Activated gamma-delta T cell treated with Interleukin-2 at 50 U/mL for 16 hours (primary cell): ENCODE measurements around the gene ZNF76.

Experiments
- DNase-seq: peaks from one replicate; pipeline ENCODE4 v3.0.0-alpha.2; 2020

ZNF76 gene

GRCh38 chr6:35341557-35341956 lies 82.0 kb downstream of the ZNF76 start:
- DNase-seq, result no peak

- peak; percentile 98 for DNase-seq
Observed at GRCh38 chr6:35342258-35343091, 82.9 kb downstream of the ZNF76 start, which contains the start of gene PPARD. PPARD (plus strand) TSS chr6:35342558; CDS start chr6:35411088, 68,530 bp downstream.

DNA sequence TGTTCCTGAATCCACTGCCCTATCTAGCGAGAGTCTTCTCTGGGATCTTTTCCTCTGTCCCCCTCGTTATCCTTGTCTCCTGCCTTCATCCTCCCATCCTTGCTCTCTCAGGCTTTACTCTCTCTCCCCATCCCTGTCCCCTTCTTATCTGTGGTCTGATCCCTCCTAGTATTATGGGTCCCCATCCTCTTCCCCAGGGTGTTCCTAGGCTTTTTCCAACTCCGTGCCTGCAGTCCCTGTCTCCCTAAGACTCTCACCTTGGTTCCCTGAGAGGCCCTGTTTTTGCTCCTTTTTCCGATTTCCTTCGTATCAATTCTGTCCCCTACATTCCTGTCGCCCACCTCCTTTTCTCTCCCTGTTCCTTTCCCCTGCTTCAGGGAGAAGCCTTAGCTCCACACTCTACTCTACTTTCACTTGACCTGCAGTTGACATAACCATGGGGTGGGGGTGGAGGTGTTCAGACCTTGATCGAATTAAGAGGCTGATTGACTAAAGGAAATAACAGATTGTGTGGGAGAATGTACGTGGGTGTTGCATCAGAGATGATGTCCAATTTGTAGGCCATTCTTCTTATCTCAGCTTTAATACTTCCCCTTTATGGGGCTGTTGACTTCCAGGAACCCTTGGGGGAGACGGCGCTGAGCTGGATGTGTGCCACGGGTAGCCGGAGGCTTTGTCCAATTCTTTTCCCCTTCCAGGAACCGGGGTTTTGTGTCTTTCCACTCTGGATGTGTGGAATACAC lies 83.7 kb downstream of the ZNF76 start:
- no peak for DNase-seq

- DNase-seq, result no peak
Observed at GRCh38 chr6:35343835-35344550, 84.5 kb downstream of the ZNF76 start.
